Activated CD8-positive, alpha-beta memory T cell treated with anti-CD3 and anti-CD28 coated beads, Interleukin-2, amount 50 U/mL, for 24 hours (primary cell): ENCODE data around the gene CEP350.

Experiments used
- DNase-seq: peaks from one replicate; pipeline ENCODE4 v3.0.0-alpha.2; 2020; ENCODE audit errors: extremely low read depth

Gene CEP350

DNA sequence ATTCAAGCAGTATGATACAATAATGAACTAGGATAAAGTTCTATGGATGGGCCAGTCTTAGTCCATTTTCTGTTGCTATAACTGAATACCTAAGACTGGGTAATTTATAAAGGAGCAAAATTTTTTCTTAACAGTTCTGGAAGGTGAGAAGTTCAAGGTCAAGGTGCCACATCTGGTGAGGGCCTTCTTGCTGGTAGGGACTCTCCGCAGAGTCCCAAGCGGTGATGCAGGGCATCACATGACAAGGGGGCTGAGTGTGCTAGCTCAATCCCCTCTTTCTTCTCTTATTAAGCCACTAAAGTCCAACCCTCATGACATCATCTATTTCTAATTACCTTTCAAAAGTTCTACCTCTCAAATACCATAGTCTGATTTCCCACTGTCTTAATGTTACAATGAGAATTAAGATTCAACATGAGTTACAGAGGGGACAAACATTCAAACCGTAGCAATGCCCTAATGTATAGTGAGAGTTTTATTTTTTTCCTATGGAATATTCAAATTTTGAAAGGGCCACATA, 107.9 kb downstream of the CEP350 start:
- DNase-seq, result no peak

DNA sequence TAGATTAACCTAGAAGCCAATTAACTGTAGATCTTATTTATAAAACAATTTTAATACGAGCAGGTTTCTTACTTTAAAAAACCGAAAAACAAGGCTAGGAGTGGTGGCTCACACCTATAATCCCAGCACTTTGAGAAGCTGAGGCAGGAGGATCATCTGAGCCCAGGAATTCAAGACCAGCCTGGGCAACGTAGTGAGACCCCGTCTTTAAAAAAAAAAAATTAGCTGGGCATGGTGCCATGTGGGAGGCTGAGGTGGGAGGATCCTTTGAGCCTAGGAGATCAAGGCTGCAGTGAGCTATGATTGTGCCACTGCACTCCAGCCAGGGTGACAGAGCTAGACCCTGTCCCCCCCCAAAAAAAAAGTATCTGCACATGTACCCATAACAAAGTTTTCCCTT, 110.8 kb downstream of the CEP350 start:
- no peak for DNase-seq

DNA sequence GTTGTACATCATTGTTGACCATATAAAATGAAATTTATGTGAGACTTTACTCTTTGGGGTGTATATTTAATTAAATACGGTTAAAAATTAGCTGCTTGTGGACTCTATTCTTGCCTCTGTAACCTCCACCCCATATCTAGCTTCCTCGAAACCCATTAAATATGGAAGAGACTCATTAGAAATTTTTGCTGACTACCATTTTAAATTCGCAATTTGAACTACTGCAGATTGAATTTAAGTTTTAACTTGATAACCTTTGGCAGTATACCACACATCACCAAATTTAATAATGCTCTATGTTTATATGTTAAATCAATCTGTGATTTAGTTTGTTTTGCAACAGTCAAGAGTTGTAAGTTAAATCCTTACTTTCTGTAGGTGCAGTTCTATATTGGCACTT, 111.5 kb downstream of the CEP350 start:
- DNase-seq, result no peak

DNA sequence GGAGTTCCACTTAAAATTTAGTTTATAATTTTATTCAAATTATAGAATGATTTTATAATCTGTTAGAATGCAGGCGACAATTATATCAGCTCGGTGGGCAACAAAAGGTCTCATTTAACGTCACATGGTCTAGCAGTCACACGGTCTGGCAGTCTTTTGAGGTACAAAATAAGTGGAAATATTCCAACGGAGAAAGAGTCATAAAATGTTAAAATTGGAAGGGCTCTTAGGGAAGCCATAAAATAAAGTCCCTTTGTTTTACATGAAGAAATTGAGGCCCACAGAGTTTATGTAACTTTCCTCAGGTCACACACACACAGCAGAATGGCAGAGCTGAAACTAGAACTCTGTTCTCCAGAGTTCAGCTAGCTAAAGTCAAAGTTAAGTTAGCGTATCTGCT, 115.7 kb downstream of the CEP350 start:
- no peak for DNase-seq

DNA sequence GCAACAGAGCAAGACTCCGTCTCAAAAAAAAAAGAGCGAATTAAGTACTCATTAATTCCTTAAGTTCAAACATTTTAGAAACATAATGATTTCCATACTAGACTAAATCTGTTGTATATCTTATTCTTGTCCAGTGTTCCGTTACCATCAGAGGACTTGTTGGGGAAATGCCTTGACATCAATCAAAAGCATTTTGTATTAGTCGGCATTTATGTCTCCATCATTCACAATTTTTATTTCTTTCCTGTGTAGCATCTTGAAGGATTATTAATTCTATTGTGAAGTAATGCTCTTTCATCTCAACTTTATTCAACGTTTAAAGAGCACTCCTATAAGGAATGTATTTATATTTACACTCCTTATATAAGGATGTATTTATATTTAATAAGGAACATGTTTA, 117.1 kb downstream of the CEP350 start:
- no peak for DNase-seq

DNA sequence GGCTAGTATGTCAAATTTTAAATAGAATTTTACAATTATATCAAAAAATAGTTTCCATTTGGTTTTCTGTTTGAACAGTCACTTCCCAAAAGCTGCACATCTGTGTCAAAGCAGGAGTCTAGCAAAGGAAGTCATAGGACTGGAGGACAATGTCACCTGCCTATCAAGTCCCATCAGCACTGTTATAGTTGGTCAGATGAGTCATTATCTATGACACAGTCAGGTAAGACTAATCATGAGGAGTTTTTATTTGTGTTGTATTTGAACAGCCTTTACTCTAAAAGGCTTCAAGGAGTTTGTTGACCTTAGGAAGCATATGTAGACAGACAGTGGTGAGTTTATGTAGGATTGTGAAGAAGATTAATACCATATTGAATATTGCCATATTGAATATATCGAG, 125.8 kb downstream of the CEP350 start:
- DNase-seq, result no peak

DNA sequence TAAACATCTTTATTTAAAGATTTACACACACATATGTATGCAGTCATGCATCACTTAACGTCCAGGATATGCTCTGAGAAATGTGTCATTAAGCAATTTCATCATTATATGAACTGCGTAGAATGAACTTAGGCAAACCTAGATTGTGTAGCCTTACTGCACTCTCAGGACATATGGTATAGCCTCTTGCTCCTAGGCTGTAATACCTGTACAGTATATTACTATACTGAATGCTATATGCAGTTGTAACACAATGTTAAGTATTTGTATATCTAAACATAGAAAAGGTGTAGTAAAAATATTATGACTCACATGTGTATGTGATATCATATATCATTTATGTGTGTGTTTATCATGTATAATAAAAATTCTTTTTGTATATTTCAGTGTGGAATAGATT, 126.9 kb downstream of the CEP350 start:
- no peak for DNase-seq

DNA sequence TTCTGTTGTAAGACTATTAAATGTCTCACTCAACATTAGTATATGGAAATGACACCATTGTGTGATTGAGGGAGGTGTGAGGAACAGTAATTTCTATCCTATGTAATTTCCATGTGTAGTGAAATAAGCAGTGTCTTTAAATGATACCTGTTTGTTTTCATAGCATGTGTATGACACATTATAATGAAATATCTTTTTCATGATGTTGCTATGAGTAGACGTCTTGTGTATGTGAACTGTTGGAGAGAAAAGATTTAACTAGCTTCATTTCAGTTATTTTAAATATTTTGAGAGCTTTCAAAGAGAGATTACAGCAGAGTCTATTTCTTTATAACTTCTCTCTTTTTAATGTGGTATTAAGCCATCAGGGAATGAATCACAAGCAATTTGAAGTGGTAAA, 128.6 kb downstream of the CEP350 start:
- DNase-seq, result no peak

DNA sequence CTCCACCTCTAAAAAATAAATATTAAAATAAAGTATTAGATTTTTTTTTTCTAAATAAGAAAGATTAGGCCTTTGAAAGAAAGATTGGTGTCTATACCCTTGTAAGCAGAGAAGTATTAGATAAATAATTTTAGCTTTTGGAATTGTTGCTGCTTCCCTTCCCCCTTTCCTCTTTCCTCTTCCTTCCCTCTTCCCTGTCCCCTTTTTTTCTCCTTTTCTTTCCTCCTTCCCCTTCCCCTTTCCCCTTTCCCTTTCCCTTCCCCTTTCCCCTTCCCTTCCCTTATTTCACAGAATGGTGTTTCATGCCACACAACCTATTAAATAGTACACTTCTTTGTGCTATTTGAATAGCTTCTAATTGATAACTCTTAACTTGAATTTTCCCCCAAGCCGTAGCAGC, 130.3 kb downstream of the CEP350 start:
- DNase-seq, result no peak

DNA sequence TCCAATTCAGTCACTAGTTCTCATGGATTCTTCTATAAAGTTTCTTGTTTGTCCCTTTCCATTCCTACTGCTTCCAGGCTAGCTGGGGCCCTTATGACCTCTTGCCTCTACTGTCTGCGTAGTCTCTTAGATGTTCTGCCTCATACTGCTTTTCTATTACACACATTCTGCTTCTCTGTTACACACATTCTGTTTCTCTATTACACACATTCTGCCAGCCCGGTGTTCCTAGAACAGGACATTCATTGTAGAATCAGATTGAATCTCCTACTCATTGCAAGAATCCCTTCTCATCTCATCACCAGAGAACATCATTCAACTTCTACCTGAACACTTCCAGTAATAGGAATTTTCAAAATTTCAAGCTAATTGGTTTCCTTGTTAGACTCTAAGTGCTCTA, 130.7 kb downstream of the CEP350 start:
- no peak for DNase-seq

DNA sequence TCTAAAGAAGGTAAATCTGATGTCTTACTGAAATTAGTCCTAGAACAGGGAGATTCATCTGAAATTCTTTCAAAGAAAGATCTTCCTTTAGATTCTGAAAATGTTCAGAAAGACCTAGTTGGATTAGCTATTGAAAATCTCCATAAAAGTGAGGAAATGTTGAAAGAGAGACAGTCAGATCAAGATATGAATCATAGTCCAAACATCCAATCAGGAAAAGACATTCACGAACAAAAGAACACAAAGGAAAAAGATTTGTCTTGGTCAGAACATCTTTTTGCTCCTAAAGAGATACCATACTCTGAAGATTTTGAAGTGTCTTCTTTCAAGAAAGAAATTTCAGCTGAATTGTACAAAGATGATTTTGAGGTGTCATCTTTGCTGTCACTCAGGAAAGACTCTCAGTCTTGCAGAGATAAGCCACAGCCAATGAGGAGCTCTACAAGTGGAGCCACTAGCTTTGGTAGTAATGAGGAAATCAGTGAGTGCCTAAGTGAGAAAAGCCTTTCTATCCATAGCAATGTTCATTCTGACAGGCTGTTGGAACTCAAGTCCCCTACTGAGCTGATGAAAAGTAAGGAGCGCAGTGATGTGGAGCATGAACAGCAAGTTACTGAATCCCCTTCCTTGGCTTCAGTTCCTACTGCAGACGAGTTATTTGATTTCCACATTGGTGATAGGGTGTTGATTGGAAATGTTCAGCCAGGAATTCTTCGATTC, 138.5 kb downstream of the CEP350 start:
- DNase-seq, result no peak

DNA sequence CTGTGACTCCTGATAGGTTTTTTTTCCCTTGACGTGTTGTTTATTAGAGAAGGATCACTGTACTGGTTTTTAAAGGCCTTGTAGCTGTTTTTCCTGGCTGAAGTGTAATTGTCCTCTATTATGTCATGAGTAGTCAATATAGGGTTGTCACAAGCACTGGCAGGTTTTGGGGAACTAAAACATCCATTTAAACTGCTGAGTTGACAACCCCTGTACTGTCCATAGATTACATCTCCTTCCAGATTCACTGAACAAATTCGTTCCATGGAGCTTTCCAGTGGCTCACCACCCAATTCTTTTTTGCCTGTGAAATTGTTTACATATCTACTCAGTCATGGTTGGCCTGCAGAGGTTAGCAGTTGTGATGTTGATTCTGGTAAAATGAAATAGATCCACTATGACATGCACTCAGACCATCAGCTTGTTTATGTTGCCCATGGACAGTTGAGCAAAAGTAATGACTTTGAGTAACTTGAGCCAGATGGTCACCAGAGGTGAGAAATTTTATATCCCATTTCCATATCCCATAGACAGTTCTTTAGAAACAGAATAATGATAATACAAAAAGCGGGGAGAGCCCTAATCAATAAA, 140.2 kb downstream of the CEP350 start:
- DNase-seq, result no peak

DNA sequence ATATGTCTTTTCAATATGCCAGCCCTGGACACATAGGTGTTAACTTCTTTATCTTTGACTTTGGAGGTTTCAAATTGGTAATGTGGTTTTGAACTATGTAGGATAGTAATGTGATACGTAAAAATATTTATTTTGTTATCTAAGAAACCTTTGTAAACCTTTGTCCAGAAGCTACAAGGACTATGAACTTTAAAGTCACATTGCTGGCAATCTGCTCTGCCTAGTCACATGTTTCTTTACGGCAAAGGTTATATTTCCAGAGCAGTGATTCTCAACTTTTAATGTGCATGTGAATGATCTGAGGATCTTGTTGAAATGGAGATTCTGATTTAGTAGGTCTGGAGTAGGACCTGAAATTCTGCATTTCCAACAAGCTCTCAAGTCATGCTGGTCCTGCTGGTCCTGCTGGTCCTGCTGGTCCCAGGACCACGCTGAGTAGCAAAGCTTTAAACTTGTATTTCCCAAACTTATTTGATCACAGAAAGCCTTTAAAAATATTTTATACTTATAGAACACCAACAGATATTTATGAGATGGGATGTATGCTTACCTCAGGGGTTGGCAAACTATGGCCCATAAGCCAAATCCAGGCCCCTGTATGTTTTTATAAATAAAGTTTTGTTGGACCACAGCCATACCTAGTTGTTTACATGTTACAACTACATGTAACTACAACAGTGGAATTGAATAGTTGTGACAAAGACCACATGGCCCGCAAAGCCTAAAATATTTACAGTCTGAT, 142.1 kb downstream of the CEP350 start:
- no peak for DNase-seq

DNA sequence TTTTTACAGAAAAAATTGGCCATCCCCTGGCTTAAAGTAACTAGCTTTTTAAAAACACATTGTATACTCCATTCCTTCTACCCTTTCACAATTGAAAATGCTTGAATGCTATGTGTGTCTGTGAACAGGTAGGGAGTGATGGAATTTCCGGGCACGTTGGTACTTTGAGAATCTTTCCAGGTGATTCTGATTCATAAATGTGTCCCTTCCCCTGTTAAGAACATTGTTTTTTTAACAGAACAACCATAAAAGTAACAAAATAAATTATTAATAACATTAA, 142.7 kb downstream of the CEP350 start:
- no peak for DNase-seq

DNA sequence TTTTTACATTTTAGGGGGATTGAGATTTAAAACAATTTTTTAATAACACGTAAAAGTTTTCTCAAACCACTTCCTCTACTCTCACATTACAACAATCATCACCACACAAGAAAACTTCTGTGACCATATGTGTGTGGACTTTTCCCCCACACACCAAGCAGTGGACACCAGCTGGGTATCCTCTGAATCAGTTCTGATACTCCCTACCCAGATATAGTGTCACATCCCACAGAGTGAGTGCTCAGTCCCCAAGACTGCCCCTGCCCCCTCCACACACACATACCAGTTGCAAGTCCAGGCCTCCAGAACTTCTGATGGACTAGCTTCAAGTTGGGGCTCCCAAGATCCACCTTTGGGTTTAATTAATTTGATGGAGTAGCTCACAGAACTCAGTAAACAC, 146.8 kb downstream of the CEP350 start:
- DNase-seq, result no peak

DNA sequence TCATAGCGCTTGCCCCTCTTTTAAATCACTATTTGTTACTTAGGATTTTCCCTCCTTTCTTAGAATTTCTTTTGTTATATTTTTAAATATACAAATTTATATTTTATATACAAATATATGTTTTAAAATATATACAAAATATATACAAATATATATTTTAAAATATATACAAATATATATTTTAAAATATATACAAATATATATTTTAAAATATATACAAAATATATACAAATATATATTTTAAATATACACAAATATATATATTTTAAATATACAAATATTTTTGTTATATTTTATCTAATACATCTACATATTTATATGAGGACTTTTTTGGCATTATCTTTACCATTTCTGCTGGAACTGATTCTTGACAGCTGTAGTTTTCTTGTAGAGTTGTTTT, 149.2 kb downstream of the CEP350 start:
- DNase-seq, result no peak

DNA sequence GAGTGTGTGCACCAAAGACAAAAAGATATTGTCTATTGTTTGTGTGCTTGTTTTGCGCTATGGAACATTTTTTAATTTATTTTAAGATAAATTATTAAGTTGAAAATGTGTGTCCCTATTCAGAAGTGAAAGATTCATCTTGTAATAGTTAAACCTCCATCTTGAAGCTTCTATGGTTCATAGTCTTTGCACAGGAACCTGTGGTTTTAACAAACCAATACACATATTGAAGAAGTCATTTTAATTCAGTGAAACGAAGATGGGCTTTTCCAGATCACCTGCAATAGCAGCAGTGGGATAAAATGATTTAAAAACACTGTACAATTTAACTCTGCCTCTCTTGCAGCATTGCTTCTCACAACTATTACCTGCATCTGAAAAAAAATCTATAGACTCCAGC, 157.5 kb downstream of the CEP350 start:
- DNase-seq, result no peak

DNA sequence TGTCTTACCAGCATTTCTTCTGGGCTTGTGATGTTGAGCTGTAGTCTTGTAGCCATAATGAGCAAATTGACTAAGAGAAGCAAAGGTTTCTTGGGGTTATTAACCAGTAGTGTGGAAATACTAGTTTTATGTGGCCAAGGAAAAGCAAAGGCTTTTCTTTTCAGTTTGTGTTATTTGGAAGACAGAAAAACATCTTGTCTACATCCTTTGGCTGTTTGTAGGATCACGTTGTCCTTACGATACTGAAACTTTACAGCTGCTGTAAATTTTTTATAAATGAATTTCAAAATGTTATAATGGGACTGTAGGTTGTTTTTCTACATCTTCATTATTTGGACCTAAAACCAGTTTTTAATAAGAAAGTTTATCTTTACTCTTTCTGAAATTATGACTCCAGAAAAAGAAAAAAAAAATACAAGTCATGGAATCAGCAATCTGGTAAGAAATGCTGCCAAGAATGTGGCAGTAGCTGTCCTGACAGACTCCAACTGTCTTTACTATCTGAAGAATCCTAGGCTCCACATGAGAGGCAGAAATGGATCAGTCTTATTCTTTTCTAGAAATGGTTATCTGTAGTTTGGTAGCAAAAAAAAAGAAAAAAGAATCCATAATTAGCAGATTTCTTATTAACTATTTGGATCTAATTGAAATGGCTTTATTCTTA, 158.5 kb downstream of the CEP350 start:
- DNase-seq, result no peak

DNA sequence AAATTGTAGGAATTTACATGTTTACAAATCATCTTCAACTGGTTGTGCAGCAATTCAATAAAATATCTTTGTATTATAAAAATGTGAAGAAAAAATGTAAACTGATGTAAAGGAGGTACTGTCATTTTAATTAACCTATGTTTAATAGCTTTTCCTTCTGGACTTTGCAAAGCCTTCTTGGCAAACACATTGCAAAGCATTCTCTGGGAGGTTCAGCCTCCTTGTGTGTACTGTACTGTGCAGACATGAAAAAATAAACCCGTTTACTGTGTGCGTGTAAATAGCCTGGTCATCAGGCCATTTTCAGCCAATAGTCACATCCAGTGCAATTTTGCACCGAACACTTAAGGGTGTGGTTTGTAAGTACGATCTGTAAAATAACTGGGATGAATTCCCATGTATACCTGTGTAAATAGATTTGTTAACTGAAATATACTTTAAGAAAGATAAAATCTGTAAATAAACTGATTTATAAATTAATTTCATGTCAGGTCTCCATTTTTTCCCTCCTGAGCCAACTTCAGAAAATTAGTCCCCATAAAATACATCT, 159.9 kb downstream of the CEP350 start:
- DNase-seq, result no peak

DNA sequence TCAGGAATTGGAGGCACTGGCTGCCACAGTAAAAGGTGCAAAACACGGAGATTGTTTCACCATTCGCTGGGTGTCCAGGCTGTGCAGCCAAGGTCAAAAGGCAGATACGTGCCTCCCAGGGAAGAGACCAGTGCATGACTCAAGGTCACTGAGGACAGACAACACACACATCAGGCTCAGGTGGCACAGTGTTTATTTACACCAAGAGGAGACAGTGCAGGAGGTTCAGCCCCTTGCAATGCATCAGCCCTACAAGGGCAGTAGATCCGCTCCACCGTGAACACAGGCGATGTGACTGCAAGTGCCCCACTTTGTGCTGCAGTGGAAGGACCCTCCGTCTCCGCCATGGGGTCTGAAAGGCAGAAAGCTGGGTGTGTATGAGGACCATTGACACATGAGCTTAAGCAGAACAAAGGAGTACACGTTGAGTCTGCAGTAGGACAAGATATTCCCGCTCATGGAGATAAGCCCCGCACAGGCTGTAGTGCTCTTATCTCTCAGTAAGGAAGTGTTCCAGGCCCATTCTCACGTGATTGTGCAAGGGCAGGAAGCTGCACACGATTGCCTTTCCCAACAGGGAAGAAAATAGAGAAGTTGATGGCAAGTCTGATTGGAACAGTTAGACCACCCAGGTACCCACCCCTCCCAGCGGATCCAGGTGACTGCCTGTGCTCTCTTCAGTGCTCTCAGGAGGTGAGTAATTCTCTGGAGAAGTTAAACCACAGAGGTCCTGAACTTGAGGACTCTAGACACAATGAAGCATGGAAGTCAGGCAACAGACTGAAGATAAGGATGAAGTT, 162.6 kb downstream of the CEP350 start:
- DNase-seq, result no peak

DNA sequence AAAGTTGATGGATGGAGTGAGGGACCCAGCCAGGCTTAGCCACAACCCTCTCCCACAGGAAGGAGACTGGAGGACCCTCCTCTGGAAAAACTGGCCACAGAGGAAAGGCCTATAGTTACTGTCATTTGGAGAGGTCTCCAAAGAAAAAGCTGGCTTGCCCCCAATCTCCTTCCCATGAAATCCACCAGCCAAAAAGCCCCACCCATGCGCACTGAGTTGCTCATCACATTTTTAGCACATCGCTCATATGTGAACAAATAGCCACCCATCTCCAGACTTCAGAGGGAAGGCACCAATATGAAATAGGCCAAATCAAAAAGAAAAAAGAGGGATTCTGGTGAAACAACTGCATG, 163.1 kb downstream of the CEP350 start:
- no peak for DNase-seq

DNA sequence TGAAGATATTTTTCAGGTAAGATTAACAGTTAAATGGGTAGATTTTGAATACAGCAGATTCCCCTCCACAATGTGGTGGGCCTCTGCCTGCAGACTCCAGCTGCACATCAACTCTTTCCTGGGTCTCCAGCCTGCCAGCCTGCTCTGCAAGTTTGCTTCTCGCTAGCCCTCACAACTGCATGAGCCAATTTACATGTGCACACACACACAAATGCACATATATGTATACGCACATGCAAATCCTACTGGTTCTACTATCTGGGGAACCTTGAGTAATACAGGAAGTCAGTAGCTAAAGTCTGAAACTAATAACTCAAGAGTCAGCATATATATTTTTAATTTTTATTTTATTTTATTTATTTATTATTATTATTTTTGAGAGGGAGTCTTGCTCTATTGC, 165.2 kb downstream of the CEP350 start:
- DNase-seq, result no peak
